Aorta (tissue), 5 donors: Measurements from ENCODE around the gene RAB3GAP1. TPM values are rescaled to one million over a fixed set of nuclear protein-coding genes. Genes with fewer than 3 reads are reported as not detected.
"Not testable (repeated sequence)": the region's sequence is repeated elsewhere in the genome, so short reads cannot be mapped to it uniquely, and the experiment has no call there.

Source experiments
- ATAC-seq: fragments of 200-7000 bp; cut with Tn5 transposase; one replicate; pipeline ENCODE4 v1.9.1; 2022; ENCODE audit warnings: moderate library complexity; ENCODE audit not compliant: low FRiP score
- DNase-seq, 2 donors: peaks; one replicate each; pipeline ENCODE4 v3.0.0-alpha.2; 2020
- H3K27ac ChIP-seq, 2 donors: one replicate each; pipeline ENCODE4 v1.5.1; 2013; ENCODE audit warnings: low read length in 2 of 2, mild to moderate bottlenecking in 2 of 2, moderate library complexity in 2 of 2, control low read depth in 1 of 2, inconsistent platforms in 1 of 2, low read depth in 1 of 2
- H3K27me3 ChIP-seq, 2 donors: one replicate each; pipeline ENCODE4 v1.6.1; 2013; ENCODE audit warnings: control low read depth in 1 of 2, low read length in 1 of 2, mild to moderate bottlenecking in 1 of 2, moderate library complexity in 1 of 2; ENCODE audit not compliant: insufficient read depth in 2 of 2, control insufficient read depth in 1 of 2
- H3K36me3 ChIP-seq, 2 donors: one replicate each; pipeline ENCODE4 v1.6.1; 2013; ENCODE audit warnings: control low read depth in 1 of 2, low read length in 1 of 2, mild to moderate bottlenecking in 1 of 2; ENCODE audit not compliant: insufficient read depth in 2 of 2, control insufficient read depth in 1 of 2
- H3K4me1 ChIP-seq, 2 donors: one replicate each; pipeline ENCODE4 v1.6.1; 2013; ENCODE audit warnings: low read length in 2 of 2, control low read depth in 1 of 2, mild to moderate bottlenecking in 1 of 2, moderate library complexity in 1 of 2; ENCODE audit not compliant: insufficient read depth in 2 of 2, control insufficient read depth in 1 of 2
- H3K4me3 ChIP-seq, 2 donors: one replicate each; pipeline ENCODE4 v1.5.1; 2013; ENCODE audit warnings: low read length in 2 of 2, control low read depth in 1 of 2, mild to moderate bottlenecking in 1 of 2
- H3K9me3 ChIP-seq: one replicate; pipeline ENCODE4 v1.6.1; 2013; ENCODE audit warnings: mild to moderate bottlenecking, low read length; ENCODE audit not compliant: control insufficient read depth
- WGBS, 2 donors: extraction: QIAGEN DNeasy Blood & Tissue Kit; methylation state at CpG; one replicate each; pipeline ENCODE4 v1.1.7; 2013; 5-methylcytosine and 5-hydroxymethylcytosine counted together
- intact Hi-C, 2 donors: fragments of 100-400 bp; cut with DNase I; formaldehyde crosslinking; loops; one replicate each; pipeline versions ENCODE4 v1.14.2 to v1.15.0; 2022
- polyA plus RNA-seq, 2 donors: library from polyadenylated mRNA; stranded (reverse); fragments of 200-250 nt; gene quantifications; one replicate each; pipeline ENCODE4 v1.2.3, GENCODE V29; 2013
- total RNA-seq, 2 donors: library from RNA; stranded (reverse); fragmentation: NEBNext Ultra II Directional; extraction: Animal tissue kit (Norgen Biotek cat#: 25700); gene quantifications; one replicate each; pipeline ENCODE4 v1.2.1, GENCODE V29; 2021
- donor health status: healthy with polysubstance abuse.
- donor health status: Bipolar disorder and iron deficiency.
- donor health status: DM: no; HTN: no; CAD: no.
- donor health status: DM: no; HTN: no; CAD: no.
- donor health status: DM: yes; HTN: yes; CAD: no.

Gene RAB3GAP1
- total and polyA plus RNA-seq, 4 donors, result 30.2 to 86.1 (median 49.0) TPM

- Histone ChIP-seq H3K27me3 (no peaks in the 10 kb centered on the region), H3K36me3 (peaks cover 0 to 4% of the 10 kb centered on the region in 2 donors), H3K4me3 (no peak overlapping the region), H3K4me1 (no peaks in the 10 kb centered on the region), H3K27ac (no peak overlapping the region), H3K9me3 (no peaks in the 10 kb centered on the region)
- intact Hi-C loops, result no loop called here
- 94% methylated on average over 3 of the region's 3 CpGs for WGBS, 2 donors
- ATAC-seq, result no peak
- DNase-seq, result no peak
These were observed 61.2 kb downstream of the RAB3GAP1 start for GRCh38 chr2:135113322-135113721.

- no peaks in the 10 kb centered on the region for H3K9me3 ChIP-seq
- H3K27ac ChIP-seq, result no peak overlapping the region
- DNase-seq (no peak), ATAC-seq (no peak)
- H3K27me3 ChIP-seq, result no peaks in the 10 kb centered on the region
- no peak overlapping the region for H3K4me3 ChIP-seq
- no peaks in the 10 kb centered on the region for H3K4me1 ChIP-seq
- intact Hi-C loops, result no loop called here
- peaks cover 0 to 4% of the 10 kb centered on the region in 2 donors for H3K36me3 ChIP-seq
These were observed 67.5 kb downstream of the RAB3GAP1 start for GRCh38 chr2:135119582-135119981.

GRCh38 chr2:135121016-135121657 lies 69.0 kb downstream of the RAB3GAP1 start:
- no peaks in the 10 kb centered on the region for H3K9me3 ChIP-seq
- H3K27ac ChIP-seq, result no peak overlapping the region
- H3K27me3 ChIP-seq, result no peaks in the 10 kb centered on the region
- 93 to 95% methylated on average over 2 of the region's 2 CpGs for WGBS, 2 donors
- no peaks in the 10 kb centered on the region for H3K4me1 ChIP-seq
- intact Hi-C loops, result no loop called here
- peaks cover 0 to 4% of the 10 kb centered on the region in 2 donors for H3K36me3 ChIP-seq
- H3K4me3 ChIP-seq, result no peak overlapping the region
- no peak for ATAC-seq
- DNase-seq, result no peak

GRCh38 chr2:135121658-135122039 lies 69.6 kb downstream of the RAB3GAP1 start:
- not testable (repeated sequence) for H3K9me3 ChIP-seq, H3K27me3 ChIP-seq

DNA sequence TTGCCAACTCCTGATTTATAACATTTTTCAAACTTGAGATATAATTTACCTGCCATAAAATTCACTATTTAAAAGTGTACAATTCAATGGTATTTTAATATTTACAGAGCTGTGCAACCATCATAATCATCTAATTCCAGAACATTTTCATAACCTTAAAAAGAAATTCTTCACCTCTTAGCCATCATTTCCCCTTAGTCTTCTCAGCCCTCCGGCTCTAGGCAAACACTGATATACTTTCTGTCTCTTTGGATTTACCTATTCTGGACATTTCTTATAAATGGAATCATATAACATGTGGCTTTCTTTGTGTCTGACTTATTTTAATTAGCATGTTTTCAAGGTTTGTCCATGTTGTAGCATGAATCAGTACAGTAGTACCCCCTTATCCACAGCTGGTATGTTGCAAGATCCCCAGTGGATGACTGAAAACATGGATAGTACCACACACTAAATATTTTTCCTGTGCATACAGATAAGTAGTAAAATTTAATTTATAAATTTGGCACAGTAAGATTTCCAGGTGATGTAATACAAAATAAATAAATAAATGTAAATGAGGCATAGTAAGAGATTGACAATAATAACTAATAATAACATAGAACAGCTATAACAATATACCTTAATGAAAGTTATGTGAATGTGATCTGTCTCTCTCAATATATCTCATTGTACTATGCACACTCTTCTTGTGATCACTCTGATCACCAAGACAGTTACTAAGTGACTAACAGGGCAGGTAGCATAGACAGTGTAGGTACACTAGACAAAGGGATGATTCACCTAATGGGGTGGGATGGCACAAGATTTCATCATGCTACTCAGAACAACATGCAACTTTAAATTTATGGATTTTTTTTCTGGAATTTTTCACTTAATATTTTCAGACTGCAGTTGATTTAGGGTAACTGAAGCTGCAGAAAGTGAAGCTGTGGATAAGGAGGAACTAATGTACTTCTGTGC lies 73.1 kb downstream of the RAB3GAP1 start:
- Histone ChIP-seq H3K9me3 (no peaks in the 10 kb centered on the region), H3K27ac (no peak overlapping the region), H3K4me1 (no peaks in the 10 kb centered on the region), H3K4me3 (no peak overlapping the region), H3K36me3 (peaks cover 0 to 2% of the 10 kb centered on the region in 2 donors), H3K27me3 (no peaks in the 10 kb centered on the region)
- no peak for DNase-seq
- no peak for ATAC-seq
- WGBS, 2 donors, result 92% methylated on average over 1 of the region's 1 CpG
- intact Hi-C loops, result no loop called here

More at GRCh38 chr2:135121658-135122039, 69.6 kb downstream of the RAB3GAP1 start:
- H3K36me3 ChIP-seq, H3K27ac ChIP-seq, DNase-seq, ATAC-seq, H3K4me3 ChIP-seq, intact Hi-C loops, H3K4me1 ChIP-seq: not testable (repeated sequence)
- WGBS, 2 donors, result 60 to 61% methylated on average over 6 of the region's 6 CpGs

DNA sequence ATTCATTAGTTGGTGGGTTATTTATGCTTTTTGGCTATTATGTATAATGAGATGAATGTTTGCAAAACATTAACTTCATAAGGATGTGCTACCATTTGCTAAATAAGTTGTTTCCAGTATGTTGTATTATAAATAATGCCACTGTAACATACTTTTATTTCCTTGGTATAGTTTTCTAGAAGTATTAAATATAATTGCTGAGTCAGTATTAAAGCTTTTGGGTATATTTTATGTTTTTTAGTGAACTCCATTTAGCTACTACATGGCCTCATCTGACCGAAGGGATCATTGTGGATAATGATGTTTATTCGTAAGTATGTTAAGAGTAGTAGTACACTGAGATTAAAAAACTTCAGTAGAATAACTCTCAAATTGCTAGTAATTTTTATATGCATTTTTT lies 73.8 kb downstream of the RAB3GAP1 start:
- Histone ChIP-seq H3K36me3 (peaks cover 0 to 2% of the 10 kb centered on the region in 2 donors), H3K27me3 (no peaks in the 10 kb centered on the region), H3K4me3 (no peak overlapping the region), H3K4me1 (no peaks in the 10 kb centered on the region), H3K27ac (no peak overlapping the region), H3K9me3 (no peaks in the 10 kb centered on the region)
- ATAC-seq, result no peak
- 93 to 94% methylated on average over 2 of the region's 2 CpGs for WGBS, 2 donors
- no peak for DNase-seq
- intact Hi-C loops, result no loop called here

DNA sequence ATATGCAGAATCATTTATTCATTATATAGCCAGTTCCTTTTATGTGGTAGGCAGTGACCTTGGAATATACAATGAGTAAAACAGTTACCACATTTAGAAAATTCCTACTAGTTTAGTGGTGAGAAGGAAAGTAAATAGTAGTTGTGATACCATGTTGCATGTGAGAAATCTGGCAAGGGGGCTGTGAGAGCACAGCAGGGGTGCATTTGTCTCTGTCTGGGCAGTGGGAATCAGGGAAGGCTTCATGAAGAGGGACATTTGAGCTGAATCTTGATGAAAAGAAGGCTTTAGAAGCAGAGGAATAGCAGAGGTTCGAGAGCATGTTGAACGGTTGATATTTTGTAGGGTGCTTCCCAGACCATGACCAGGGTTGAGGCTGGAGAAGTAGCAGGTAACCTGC lies 78.7 kb downstream of the RAB3GAP1 start:
- peaks cover 2 to 3% of the 10 kb centered on the region in 2 donors for H3K36me3 ChIP-seq
- H3K4me3 ChIP-seq, result no peak overlapping the region
- no peak for ATAC-seq
- no peak overlapping the region for H3K27ac ChIP-seq
- H3K4me1 ChIP-seq, result no peaks in the 10 kb centered on the region
- no peaks in the 10 kb centered on the region for H3K27me3 ChIP-seq
- intact Hi-C loops, result no loop called here
- 94 to 95% methylated on average over 2 of the region's 2 CpGs for WGBS, 2 donors
- no peak for DNase-seq
- no peaks in the 10 kb centered on the region for H3K9me3 ChIP-seq

GRCh38 chr2:135132314-135132713 lies 80.2 kb downstream of the RAB3GAP1 start:
- no peak for DNase-seq

GRCh38 chr2:135140606-135141005 lies 88.5 kb downstream of the RAB3GAP1 start:
- Histone ChIP-seq H3K4me1 (no peaks in the 10 kb centered on the region), H3K36me3 (peaks cover 0 to 3% of the 10 kb centered on the region in 2 donors), H3K4me3 (no peak overlapping the region), H3K9me3 (no peaks in the 10 kb centered on the region), H3K27ac (no peak overlapping the region), H3K27me3 (no peaks in the 10 kb centered on the region)
- intact Hi-C loops, result no loop called here
- ATAC-seq (no peak), DNase-seq (no peak)

More at GRCh38 chr2:135132314-135132713, 80.2 kb downstream of the RAB3GAP1 start:
- Histone ChIP-seq H3K4me1 (no peaks in the 10 kb centered on the region), H3K36me3 (peaks cover 2 to 3% of the 10 kb centered on the region in 2 donors), H3K27ac (no peak overlapping the region), H3K27me3 (no peaks in the 10 kb centered on the region), H3K9me3 (no peaks in the 10 kb centered on the region), H3K4me3 (no peak overlapping the region)
- no peak for ATAC-seq
- intact Hi-C loops, result no loop called here
- 82 to 83% methylated on average over 1 of the region's 1 CpG for WGBS, 2 donors
